Neural cell (in vitro differentiated cells): Measurements from ENCODE around the gene DDA1. TPM values are rescaled to one million over a fixed set of nuclear protein-coding genes. Genes with fewer than 3 reads are reported as not detected.

Experiments
- H2AFZ ChIP-seq: fragments of 200-600, 300-800 bp; sonication (generic), shearing (Covaris generic); 2 replicates; pipeline ENCODE4 v1.6.0; 2014; ENCODE audit warnings: low read depth, mild to moderate bottlenecking, antibody characterized with exemption, low read length, moderate library complexity
- H3F3A ChIP-seq: fragments of 200-600 bp; shearing (Covaris generic); 2 replicates; pipeline ENCODE4 v1.6.1; 2016; ENCODE audit warnings: mild to moderate bottlenecking, moderate library complexity, mixed read lengths, antibody characterized with exemption, low read length; ENCODE audit not compliant: insufficient read depth, poor library complexity, severe bottlenecking
- H3K27ac ChIP-seq: fragments of 200-600, 300-800 bp; sonication (generic), shearing (Covaris generic); 2 replicates; pipeline ENCODE4 v1.5.1; 2014; ENCODE audit warnings: mild to moderate bottlenecking, low read length, moderate library complexity
- H3K27me3 ChIP-seq: fragments of 300-800, 200-600 bp; sonication (generic), shearing (Covaris generic); 2 replicates; pipeline ENCODE4 v1.6.0; 2014; ENCODE audit warnings: mild to moderate bottlenecking, low read depth, low read length, moderate library complexity; ENCODE audit not compliant: insufficient read depth
- H3K36me3 ChIP-seq: fragments of 300-800, 200-600 bp; sonication (generic), shearing (Covaris generic); 2 replicates; pipeline ENCODE4 v1.5.1; 2014; ENCODE audit warnings: mild to moderate bottlenecking, antibody characterized with exemption, low read length, moderate library complexity; ENCODE audit not compliant: insufficient read depth
- H3K4me2 ChIP-seq: fragments of 300-800, 200-600 bp; sonication (generic), shearing (Covaris generic); 2 replicates; pipeline ENCODE4 v1.6.0; 2014; ENCODE audit warnings: mild to moderate bottlenecking, low read length
- H3K4me3 ChIP-seq: fragments of 300-800, 200-600 bp; sonication (generic), shearing (Covaris generic); 2 replicates; pipeline ENCODE4 v1.5.1; 2014; ENCODE audit warnings: mild to moderate bottlenecking, low read length, moderate library complexity
- H3K79me2 ChIP-seq: fragments of 200-600 bp; shearing (Covaris generic); replicated peaks from 2 replicates; pipeline ENCODE4 v1.6.0; 2014; ENCODE audit warnings: mild to moderate bottlenecking, low read length, moderate library complexity; ENCODE audit not compliant: insufficient read depth
- H3K9ac ChIP-seq: fragments of 300-800, 200-600 bp; sonication (generic), shearing (Covaris generic); 2 replicates; pipeline ENCODE4 v1.6.1; 2016; ENCODE audit warnings: mild to moderate bottlenecking, low read length, mixed read lengths
- H3K9me2 ChIP-seq: fragments of 200-600 bp; shearing (Covaris generic); 2 replicates; pipeline ENCODE4 v1.6.1; 2016; ENCODE audit warnings: mild to moderate bottlenecking, low read length, mixed read lengths; ENCODE audit not compliant: insufficient read depth
- H3K9me3 ChIP-seq: fragments of 200-600, 300-800 bp; sonication (generic), shearing (Covaris generic); 2 replicates; pipeline ENCODE4 v1.6.1; 2016; ENCODE audit warnings: mild to moderate bottlenecking, mixed run types, low read length, moderate library complexity, mixed read lengths
- H4K20me1 ChIP-seq: fragments of 200-600 bp; shearing (Covaris generic); 2 replicates; pipeline ENCODE4 v1.6.1; 2016; ENCODE audit warnings: mild to moderate bottlenecking, mixed run types; ENCODE audit not compliant: insufficient read depth
- EP300 ChIP-seq: fragments of 450-650 bp; conservative IDR thresholded peaks from 2 replicates; pipeline ENCODE4 v1.6.1; 2014; ENCODE audit warnings: antibody characterized with exemption, mild to moderate bottlenecking, moderate library complexity; ENCODE audit not compliant: poor library complexity, severe bottlenecking
- EZH2 ChIP-seq: fragments of 200-600, 300-800 bp; shearing (Covaris generic), sonication (generic); IDR thresholded peaks from 2 replicates; pipeline ENCODE4 v1.6.1; 2014; ENCODE audit warnings: antibody characterized with exemption, low read length, borderline replicate concordance, mild to moderate bottlenecking; ENCODE audit not compliant: insufficient read depth, poor library complexity, severe bottlenecking
- MXI1 ChIP-seq: fragments of 450-650 bp; conservative IDR thresholded peaks from 2 replicates; pipeline ENCODE4 v1.6.1; 2014; ENCODE audit warnings: antibody characterized with exemption, mild to moderate bottlenecking; ENCODE audit not compliant: poor library complexity, severe bottlenecking
- POLR2AphosphoS5 ChIP-seq: IDR thresholded peaks from 2 replicates; pipeline ENCODE4 v1.6.1; 2012
- RAD21 ChIP-seq: fragments of 450-650 bp; conservative IDR thresholded peaks from 2 replicates; pipeline ENCODE4 v1.6.1; 2014; ENCODE audit warnings: antibody characterized with exemption, mild to moderate bottlenecking, moderate library complexity
- SMC3 ChIP-seq: fragments of 450-650 bp; conservative IDR thresholded peaks from 2 replicates; pipeline ENCODE4 v1.6.1; 2014; ENCODE audit warnings: antibody characterized with exemption, mild to moderate bottlenecking, moderate library complexity; ENCODE audit not compliant: poor library complexity
- TAF1 ChIP-seq: IDR thresholded peaks from 2 replicates; pipeline ENCODE4 v1.6.1; 2012; ENCODE audit warnings: low read depth
- polyA plus RNA-seq: library from polyadenylated mRNA; depleted of rRNA; stranded (reverse); fragments of >200 nt; gene quantifications from 2 replicates; pipeline ENCODE4 v1.2.3, GENCODE V29; 2014
- TF ChIP-seq, protein P1 (sequence below): fragments of 450-650 bp; IDR thresholded peaks from 2 replicates; pipeline ENCODE4 v1.5.1; 2014; ENCODE audit warnings: antibody characterized with exemption, mild to moderate bottlenecking, moderate library complexity; ENCODE audit not compliant: poor library complexity, severe bottlenecking
- TF ChIP-seq, protein P2 (sequence below): IDR thresholded peaks from 2 replicates; pipeline ENCODE4 v1.6.1; 2012; ENCODE audit warnings: borderline replicate concordance

DDA1 gene
- polyA plus RNA-seq, 1 donor from 2014 or later, result 25.4 TPM

DNA sequence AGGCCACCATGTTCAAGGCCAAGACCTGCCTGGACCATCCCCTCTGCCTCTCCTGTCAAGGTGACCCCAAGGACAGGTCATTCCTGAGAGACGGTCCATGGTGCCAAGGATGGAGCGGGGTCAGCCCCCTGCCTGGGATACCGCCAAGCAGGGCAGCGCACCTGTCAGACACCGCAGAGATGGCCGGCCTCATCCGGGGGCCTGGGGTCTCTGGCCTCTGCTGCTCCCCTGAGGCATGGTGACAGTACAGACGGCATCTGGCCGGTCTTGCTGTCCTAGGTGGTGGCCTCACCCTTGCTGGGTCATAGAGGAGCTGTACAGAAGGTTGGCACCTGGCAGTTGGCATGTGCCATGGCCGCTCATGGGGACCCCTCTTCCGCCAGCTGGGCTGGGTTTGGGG lies 11.1 kb downstream of the DDA1 start:
- TF ChIP-seq MXI1, result no peak
- no peak for TF ChIP-seq SMC3
- TF ChIP-seq EP300, result no peak
- TF ChIP-seq, protein P1, sequence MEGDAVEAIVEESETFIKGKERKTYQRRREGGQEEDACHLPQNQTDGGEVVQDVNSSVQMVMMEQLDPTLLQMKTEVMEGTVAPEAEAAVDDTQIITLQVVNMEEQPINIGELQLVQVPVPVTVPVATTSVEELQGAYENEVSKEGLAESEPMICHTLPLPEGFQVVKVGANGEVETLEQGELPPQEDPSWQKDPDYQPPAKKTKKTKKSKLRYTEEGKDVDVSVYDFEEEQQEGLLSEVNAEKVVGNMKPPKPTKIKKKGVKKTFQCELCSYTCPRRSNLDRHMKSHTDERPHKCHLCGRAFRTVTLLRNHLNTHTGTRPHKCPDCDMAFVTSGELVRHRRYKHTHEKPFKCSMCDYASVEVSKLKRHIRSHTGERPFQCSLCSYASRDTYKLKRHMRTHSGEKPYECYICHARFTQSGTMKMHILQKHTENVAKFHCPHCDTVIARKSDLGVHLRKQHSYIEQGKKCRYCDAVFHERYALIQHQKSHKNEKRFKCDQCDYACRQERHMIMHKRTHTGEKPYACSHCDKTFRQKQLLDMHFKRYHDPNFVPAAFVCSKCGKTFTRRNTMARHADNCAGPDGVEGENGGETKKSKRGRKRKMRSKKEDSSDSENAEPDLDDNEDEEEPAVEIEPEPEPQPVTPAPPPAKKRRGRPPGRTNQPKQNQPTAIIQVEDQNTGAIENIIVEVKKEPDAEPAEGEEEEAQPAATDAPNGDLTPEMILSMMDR, result no peak
- no peak for TF ChIP-seq EZH2
- TF ChIP-seq, protein P2, sequence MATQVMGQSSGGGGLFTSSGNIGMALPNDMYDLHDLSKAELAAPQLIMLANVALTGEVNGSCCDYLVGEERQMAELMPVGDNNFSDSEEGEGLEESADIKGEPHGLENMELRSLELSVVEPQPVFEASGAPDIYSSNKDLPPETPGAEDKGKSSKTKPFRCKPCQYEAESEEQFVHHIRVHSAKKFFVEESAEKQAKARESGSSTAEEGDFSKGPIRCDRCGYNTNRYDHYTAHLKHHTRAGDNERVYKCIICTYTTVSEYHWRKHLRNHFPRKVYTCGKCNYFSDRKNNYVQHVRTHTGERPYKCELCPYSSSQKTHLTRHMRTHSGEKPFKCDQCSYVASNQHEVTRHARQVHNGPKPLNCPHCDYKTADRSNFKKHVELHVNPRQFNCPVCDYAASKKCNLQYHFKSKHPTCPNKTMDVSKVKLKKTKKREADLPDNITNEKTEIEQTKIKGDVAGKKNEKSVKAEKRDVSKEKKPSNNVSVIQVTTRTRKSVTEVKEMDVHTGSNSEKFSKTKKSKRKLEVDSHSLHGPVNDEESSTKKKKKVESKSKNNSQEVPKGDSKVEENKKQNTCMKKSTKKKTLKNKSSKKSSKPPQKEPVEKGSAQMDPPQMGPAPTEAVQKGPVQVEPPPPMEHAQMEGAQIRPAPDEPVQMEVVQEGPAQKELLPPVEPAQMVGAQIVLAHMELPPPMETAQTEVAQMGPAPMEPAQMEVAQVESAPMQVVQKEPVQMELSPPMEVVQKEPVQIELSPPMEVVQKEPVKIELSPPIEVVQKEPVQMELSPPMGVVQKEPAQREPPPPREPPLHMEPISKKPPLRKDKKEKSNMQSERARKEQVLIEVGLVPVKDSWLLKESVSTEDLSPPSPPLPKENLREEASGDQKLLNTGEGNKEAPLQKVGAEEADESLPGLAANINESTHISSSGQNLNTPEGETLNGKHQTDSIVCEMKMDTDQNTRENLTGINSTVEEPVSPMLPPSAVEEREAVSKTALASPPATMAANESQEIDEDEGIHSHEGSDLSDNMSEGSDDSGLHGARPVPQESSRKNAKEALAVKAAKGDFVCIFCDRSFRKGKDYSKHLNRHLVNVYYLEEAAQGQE, result no peak
- TF ChIP-seq TAF1, result no peak
- H2AFZ ChIP-seq, result no peak overlapping the region
- H3K9me2 ChIP-seq, result no peaks in the 10 kb centered on the region
- H3K27me3 ChIP-seq, result no peaks in the 10 kb centered on the region
- no peak overlapping the region for H3K4me2 ChIP-seq
- H4K20me1 ChIP-seq, result no peaks in the 10 kb centered on the region
- H3K9me3 ChIP-seq, result no peaks in the 10 kb centered on the region
- no peaks in the 10 kb centered on the region for H3K79me2 ChIP-seq
- no peak overlapping the region for H3K9ac ChIP-seq
- no peak overlapping the region for H3K4me3 ChIP-seq
- H3K36me3 ChIP-seq, result no peaks in the 10 kb centered on the region
- no peak overlapping the region for H3K27ac ChIP-seq
- H3F3A ChIP-seq, result no peaks in the 10 kb centered on the region

DNA sequence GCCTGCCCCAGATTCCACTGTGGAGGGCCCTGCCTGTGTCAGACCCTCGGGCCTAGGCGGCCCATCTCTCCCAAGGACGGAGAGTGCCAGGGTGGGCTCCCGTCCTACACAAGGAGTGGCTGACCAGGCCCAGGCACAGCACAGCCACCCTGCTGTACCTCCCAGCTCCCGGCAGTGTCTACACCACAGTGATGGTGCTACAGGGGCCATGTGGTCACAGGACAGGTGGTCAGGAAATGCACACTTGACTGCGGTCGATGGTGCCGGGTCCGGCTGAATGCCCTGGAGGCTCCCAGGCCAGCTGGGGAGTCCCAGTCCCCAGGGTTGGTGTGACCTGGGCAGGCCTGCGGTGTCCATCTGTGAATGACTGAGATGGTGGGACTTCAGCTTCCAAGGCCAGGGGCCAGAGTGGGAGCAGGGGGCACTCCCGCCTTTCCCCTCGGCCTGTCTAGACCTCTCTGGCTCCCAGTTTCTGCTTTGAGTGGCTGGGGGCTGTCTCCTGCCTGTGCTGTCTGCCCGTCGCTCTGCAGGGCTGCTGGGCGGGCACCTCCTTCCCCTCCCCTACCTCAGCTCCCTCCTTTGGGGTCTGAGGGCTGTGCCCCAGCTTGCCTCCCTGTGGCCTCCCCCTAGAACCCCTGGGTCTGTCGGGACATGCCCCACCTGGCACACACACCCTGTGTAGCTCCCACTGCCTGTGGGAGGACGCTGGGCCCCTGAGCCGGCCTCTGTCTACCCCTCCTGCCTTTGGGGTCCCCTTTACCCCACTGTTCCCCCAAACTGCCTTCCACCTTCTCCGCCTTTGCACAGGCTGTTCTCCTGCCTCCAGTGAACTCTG lies 12.5 kb downstream of the DDA1 start:
- no peaks in the 10 kb centered on the region for H3K9me3 ChIP-seq
- H4K20me1 ChIP-seq, result no peaks in the 10 kb centered on the region
- no peaks in the 10 kb centered on the region for H3K27me3 ChIP-seq
- no peak overlapping the region for H3K4me2 ChIP-seq
- H2AFZ ChIP-seq, result no peak overlapping the region
- H3F3A ChIP-seq, result no peaks in the 10 kb centered on the region
- no peak overlapping the region for H3K27ac ChIP-seq
- H3K4me3 ChIP-seq, result no peak overlapping the region
- H3K9ac ChIP-seq, result no peak overlapping the region
- H3K79me2 ChIP-seq, result no peaks in the 10 kb centered on the region
- no peak for TF ChIP-seq MXI1
- TF ChIP-seq EP300, result no peak
- no peaks in the 10 kb centered on the region for H3K9me2 ChIP-seq
- H3K36me3 ChIP-seq, result no peaks in the 10 kb centered on the region

DNA sequence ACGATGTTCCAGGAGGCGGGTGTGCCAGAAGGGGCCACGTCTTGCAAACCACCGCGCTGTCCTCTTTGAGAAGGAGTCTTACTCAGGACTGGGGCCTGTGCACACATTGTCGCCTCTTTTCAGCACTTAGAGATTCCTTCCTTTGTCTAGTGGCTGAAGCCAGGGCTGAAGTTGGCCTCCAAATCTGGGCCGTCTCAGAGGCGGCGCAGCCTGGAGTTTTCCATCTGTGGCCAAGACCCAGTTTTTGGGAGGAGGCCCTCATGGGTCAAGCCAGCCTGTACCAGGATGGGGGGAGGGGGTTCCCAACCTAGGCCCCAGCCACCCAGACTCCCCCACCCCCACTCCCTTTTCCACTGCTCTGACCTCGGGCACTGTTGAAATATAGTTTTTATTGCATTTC lies 13.5 kb downstream of the DDA1 start:
- Histone ChIP-seq H3K27ac (no peak overlapping the region), H3K9me3 (no peaks in the 10 kb centered on the region), H3K9ac (no peak overlapping the region), H3K36me3 (no peaks in the 10 kb centered on the region), H4K20me1 (no peaks in the 10 kb centered on the region), H3K9me2 (no peaks in the 10 kb centered on the region), H3K27me3 (no peaks in the 10 kb centered on the region), H3K79me2 (no peaks in the 10 kb centered on the region), H3F3A (no peaks in the 10 kb centered on the region), H2AFZ (no peak overlapping the region), H3K4me3 (no peak overlapping the region), H3K4me2 (no peak overlapping the region)
- TF ChIP-seq POLR2AphosphoS5 (no peak), RAD21 (no peak)
- TF ChIP-seq, protein P1, result no peak
